ENCODE results near the gene MAP3K4.

MAP3K4 gene

DNA sequence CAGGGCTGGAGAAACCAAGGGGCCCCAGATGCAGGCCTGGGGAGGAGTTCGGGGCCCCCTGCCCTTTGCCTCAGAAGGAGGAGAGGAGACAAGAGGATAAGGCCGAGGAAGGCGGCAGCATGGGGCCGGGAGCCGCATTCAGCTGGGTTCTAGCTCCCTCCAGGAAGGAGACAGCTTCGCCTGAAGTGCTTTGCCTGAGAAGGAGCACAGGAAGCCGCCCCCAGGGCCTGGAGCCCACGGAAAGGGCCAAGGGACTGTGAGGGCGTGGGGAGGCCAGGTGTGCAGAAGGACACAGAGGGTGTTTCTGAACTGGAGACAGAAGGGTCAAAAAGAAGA lies 160.9 kb downstream of the MAP3K4 start:
- DNase-seq, result no peak

- DNase-seq, result no peak
Measured at GRCh38 chr6:161152907-161153662, 161.5 kb downstream of the MAP3K4 start.

- DNase-seq, result no peak
Measured at GRCh38 chr6:161153725-161154124, 162.2 kb downstream of the MAP3K4 start.

- no peak for DNase-seq
Measured at GRCh38 chr6:161154796-161155335, 163.3 kb downstream of the MAP3K4 start.

DNA sequence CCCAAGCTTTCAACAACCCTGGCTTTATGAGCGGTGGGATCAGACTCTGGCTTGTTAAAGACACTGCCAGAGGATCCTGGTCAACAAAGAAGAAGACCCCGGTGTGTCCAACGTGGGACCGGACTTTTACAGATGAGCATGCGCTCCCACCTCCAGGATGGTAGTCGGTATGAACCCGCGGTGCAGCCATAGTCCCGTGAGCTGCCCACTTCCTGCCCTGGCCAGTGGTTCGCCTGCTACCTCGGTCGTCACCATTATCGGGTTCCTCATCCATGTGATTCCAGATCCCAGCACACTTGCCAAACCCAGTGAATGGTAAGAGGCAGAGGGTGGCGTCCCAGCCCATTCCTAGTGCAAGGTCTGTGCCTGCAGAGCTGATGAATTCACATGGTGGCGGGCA lies 169.6 kb downstream of the MAP3K4 start:
- DNase-seq, result no peak

- DNase-seq, result no peak
Measured at GRCh38 chr6:161161889-161162624, 170.5 kb downstream of the MAP3K4 start.

DNA sequence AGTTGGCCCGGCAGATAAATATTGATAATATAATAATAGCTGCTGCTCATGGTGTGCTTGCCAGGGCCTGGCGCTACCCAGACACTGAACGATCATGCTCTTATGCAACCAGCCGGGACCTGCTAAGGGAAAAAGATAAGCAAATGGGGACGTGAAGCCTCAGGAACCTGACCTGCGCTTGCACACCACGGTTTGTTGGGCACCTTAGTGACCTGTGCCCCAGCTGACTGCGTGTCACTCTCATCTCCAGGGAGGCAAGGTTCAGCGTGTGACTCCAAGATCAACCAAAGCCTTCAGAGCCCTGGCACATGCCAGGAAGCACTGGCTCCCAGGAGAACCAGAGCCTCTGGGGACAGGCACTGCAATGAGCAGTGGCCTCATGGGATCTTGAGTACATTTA lies 171.2 kb downstream of the MAP3K4 start:
- no peak for DNase-seq

- DNase-seq, result no peak
Measured at GRCh38 chr6:161163466-161164181, 172.1 kb downstream of the MAP3K4 start.

DNA sequence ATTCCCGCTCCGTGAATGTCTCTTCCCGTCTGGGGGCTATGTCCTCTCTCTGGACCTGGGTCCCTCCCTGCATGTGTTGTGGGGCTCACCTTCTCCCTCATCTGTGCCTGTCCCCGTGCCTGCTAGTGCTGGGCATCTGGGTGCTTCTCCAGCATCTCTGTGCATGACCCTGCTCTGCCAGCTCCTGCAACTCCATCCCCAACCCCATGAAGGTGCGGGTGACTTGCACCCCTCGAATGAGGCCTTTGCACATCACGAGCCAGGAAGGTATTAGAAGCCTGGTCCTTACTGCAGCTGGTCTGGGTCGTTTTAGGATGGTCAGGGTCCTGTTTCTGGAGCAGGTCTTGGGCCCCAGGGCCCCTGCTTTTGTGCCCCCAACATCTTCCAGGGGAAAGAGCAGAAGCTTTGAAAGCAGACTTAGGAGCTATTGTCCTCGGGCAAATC lies 172.6 kb downstream of the MAP3K4 start:
- no peak for DNase-seq

DNA sequence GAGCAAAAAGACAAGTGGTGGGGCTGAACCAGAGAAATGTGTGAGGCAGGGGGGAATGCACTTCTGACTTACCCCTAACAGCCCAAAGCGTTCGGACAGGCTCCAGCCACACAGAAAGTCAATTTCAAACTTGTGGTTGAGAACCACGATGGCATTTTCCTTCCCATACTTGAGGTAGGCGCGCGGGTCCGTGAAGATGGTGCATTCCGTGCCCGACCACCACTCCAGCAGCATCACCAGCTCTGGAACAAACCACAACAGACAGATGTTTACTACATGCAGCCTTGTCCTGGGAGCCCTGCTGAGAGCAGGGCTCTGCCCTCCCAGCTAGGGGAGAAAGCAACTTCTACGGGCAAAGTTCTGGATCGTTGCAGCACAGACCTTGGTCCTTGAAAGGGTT lies 174.6 kb downstream of the MAP3K4 start:
- no peak for DNase-seq

DNA sequence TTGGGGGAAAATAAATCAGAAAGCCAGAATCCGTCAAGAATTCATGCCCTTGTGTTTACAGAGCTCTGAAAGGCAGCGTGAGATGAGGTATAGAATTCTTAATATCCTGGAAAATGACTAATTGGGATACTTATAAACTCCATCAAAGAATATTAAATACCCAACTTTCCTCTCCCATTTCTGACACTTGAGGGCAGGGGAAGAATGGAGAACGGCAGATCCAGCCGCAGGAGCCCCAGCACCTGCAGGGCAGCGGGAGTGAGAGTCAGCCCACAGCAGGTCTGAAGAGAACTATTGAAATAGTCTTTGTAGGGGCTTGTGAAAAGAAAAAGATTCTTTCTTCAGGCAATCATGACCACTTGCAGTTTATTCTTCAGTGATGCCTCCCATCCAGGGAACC lies 175.1 kb downstream of the MAP3K4 start:
- DNase-seq, result no peak

Measured in amniotic stem cell (primary cell).